SKM-1 treated with dmso at 0.1 percent for 144 hours (cell line): Measurements from ENCODE around the gene LRRC25.

Experiments used
- DNase-seq: peaks from one replicate; lab custom pipeline; 2025; ENCODE audit not compliant: unreplicated experiment; lab: John Stamatoyannopoulos, UW

LRRC25 gene

DNA sequence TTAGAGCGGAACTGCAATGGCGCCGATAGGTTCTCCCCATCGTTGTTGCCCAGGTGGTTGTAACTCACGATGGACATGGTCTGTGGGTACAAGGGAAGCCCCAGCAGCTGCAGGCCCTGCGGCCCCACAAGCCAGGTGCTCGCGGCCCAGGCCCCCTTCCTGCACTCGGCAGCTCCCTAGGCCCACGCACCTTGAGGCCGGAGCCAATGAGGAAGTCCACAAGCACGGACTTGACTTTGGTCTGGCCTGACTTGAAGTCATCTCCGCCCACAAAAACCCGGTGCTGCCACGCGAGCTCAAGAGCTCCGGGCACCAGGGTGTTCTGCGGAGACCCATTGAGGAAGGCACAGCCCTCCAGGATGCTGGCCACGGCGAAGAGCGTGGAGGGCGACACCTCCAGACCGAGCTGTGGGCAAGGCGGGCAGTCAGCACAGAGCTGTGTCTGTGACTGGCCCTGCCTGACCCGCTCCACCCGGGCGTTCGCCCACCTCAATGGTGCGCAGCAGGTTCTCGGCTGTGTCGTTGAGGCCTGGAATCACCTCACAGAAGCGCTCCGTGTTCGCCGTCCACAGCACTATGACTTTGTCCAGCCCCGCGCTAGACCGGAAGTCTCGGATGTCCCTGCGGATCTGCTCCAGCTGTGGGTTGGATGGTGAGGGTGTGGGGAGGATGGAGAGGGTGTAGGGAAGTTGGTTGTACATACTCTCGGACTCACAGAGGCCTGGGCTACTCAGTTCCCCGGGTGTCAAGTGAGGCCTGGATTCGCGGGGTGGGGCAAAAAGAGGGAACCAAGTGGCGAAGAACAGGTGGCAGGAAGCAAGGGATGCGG, 38.6 kb upstream of the LRRC25 start:
- no peak for DNase-seq

DNA sequence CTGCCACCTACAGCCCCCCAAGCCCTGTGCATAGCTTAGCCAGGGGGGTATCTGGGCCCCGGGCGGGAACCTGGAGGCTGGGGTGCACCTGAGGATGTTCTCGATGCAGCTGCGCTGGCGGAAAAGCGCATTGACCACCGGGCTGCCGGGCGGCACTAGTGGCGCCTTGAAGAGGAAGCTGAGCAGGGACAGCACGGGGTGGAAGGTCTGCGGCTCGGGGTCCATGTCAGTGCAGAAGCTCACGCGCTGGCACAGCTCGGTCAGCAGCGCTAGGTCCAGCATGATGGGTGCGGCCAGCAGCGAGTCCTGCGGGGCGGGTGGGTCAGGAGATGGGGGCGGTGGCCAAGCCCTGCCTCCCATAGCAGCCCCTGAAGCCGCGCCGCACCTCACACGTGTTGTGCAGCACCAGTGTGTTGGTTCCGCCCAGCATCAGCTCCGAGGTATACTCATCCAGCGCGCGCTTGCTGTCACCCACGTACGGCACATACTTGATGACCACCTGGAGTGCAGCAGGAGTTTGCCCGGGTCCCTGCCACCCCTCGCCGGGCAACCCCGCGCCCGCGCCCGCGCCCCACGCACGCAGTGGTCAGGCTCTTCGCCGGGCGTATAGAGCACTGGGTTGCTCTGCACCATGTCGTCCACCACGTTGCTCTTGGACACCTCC, 37.9 kb upstream of the LRRC25 start:
- DNase-seq = no peak

DNA sequence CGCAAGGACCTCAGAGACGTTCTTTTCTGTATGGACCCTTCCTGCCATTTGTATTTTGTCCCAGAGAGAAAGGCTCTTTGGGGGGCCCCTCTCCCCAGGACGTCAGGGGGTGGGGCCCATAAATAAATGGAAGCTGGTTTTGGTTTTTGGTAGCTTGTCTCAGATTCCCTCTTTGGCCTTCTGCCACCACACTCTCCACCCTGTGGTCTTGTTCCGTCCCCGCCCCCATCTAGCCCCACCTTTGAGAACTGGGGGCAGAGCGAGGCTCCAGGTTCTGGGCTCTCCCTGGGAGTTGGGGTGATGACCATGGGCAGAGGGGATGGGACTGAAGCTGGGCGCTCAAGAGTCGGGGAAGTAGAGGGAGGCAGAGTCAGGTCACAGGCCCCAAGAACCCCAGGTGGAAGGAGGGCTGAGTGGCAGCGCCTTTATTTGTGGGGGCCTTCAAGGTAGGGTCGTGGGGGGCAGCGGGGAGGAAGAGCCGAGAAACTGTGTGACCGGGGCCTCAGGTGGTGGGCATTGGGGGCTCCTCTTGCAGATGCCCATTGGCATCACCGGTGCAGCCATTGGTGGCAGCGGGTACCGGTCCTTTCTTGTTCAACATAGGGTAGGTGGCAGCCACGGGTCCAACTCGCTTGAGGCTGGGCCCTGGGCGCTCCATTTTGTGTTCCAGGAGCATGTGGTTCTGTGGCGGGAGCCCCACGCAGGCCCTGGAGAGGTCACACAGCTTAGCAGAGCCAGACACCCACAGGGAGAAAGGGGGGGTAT, 37.2 kb upstream of the LRRC25 start:
- no peak for DNase-seq

DNA sequence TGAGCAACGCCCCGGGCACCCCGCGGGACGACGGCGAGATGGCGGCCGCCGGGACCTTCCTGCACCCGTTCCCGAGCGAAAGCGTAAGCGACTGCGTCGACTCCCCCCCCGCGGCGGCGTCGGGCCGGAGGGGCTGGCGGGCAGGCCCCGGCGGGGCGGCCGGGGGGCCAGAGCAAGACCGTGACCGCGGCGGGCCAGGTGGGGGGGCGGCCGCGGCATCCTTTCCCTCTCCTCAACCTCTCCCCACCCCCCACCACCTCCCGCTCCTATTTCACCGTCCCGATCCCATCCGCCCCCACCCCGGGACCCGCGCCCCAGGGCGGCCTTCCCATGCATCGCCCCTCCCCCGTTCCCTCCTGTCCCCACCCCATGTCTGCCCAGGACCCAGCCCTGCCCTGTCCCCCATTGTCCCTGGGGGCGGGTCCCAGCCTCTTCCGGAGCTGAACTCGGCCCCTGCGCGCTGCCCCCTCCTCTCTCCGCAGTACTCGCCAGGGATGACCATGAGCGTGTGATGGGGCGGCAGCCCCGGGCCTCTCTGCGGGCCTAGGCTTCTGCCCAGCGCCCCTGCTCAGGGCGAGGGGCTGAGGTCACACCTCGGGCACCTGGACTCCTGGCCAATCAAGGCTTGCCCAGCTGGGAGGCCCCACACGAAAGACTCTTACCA, 36.4 kb upstream of the LRRC25 start:
- DNase-seq = no peak

DNA sequence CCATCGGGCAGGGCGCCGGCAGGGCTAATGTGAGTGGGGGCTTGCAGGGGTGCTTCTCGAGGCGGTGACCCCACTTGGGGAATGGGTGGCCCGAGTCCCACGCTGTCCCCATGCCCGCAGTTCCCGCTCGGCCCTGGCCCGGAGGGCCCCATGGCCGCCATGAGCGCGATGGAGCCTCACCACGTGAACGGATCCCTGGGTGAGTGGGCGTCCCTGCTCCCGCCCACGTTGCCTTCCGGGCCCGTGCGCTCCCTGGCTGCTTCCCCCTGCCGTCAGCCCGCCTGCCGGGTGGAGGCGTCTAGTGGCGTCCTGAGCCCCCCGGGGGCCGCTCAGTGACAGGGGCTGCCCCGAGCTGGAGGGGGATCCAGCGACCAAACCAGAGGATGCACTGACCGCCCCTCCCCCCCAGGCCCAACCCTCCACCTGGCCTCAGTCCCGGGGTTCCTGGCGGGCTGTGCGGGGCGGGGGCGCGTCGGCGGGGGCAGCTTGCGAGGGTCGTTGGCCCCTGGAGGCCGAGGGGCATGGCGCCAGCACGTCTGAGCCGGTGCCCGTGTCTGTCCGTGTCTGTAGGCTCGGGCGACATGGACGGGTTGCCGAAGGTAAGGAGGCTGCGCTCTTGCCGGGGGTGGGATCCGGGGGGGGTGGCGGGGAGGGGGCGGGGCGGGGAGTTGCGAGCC, 35.7 kb upstream of the LRRC25 start:
- DNase-seq = no peak

DNA sequence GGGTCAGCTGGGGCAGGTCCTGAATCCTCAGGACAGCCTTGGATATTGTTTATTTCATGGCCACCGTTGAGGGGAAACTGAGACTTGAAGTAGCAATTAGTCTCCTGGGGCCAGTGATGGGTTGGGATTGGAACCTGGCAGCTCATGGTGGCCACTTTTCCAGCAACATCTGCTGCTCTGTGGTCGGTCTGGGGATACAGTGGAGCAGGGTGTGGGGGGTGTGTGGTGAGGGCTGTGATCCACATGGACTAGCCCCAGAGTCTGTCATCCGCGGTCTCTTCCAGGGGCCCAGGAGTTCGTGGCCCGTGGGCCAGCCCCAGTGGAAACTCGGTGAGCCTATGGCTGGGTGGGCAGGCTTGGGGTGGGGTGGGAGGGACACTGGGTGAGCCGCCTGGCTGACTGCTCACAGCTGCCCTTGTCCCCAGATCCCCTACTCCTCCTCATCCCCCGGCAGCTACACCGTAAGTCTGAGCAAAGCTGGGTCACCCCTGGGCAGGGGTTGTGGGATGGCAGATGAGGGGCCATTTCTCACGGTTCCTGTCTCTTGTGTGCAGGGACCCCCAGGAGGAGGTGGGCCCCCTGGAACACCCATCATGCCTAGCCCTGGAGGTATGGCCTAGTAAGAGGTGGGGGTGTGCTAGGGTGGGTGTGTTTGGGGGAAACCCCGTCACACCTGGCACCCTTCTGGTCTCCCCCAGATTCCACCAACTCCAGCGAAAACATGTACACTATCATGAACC, 35.0 kb upstream of the LRRC25 start:
- no peak for DNase-seq

DNA sequence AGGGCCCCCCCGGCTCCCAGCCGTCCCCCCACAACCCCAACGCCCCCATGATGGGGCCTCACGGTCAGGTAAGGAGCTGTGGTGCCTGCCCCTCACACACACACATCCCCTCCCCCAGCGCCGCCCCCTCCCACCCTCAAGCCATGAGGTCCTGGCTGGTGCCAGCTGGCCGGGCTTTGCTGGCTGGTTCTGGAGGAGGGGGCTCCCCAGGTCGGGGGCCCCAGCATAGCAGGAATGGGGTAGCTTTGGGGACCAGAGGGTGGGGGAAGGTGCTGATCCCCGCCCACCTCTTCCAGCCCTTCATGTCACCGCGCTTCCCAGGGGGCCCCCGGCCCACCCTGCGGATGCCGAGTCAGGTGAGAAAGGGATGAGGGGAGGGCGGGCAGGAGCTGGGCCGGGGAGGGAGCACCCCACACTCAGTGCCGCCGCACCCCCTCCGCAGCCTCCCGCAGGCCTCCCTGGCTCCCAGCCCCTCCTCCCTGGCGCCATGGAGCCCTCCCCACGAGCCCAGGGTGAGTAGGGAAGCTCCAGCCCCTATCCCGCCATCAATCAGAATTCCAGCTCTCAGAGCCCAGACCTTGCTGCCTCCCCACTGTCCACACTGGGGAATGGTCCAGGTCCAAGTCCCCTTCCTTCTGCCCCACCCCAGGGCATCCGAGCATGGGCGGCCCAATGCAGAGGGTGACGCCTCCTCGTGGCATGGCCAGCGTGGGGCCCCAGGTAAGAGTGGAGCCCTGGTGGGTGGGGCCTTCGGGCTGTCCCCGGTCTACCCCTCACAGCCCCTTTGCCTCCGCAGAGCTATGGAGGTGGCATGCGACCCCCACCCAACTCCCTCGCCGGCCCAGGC, 34.2 kb upstream of the LRRC25 start:
- no peak for DNase-seq

DNA sequence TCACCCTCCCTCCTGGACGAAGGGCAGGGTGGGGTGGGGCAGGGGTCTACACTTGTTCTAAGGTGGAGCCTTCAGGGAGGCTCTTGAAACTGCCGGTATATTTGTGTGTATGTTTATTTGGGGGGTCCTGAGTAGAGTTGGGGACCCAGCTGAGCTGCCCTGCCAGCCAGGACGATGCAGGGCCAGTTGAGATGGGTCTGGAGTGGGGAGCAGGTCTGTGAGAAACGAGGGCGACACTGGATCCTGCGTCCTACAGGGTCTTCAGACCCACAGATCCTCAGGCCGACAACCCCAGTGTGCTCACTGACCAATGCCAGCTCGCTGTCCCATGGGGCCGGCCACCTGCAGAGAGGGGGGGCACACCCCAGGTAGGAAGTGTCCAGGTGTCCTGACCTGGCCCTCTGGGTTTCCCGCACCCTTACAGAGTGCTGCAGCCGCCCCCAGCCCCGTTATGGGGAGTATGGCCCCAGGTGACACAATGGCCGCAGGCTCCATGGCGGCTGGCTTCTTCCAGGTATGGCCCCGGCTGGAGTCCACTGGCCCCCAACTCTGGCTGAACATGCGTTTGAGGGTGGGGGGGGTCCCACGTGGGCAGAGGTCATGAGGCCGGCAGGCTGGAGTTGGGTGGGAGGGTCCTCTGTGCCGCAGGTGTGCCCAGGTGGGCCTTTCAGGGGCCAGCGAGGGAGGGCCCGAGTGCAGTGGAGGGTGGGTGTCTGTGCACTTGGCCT, 33.2 kb upstream of the LRRC25 start:
- DNase-seq = no peak

DNA sequence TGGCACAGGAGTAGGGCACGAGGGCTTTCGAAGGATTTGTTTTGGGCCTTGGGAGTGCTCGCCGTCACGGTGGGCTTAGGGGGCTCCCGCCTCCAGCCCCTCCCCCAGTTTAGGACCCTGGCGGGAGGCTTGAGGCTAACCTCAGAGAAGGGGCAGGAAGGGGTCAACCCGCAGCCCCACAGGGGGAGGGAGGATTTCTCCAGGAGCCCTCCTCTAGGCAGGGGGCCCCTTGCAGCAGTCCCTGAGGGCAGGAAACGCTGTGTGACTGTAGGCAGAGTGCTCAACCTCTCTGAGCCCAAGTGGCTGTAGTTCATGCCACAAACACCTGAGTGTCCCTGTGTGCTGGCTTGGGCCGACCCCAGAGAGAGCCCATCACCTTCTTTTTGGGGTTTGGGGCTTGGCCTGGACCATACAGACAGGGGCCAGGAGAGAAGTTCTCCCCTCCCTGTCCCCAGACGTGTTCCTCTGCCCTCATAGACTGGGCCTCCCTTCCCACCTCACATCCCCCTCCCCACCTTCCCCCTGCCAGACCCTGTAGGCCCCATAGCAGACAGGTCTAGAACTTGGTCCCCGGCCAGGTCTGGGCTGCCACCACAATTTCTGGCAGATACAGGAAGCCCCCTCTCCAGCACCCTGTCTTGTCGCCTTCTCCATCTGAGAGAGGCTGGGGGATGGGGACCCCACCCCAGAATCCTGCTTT, 32.4 kb upstream of the LRRC25 start:
- DNase-seq = no peak

DNA sequence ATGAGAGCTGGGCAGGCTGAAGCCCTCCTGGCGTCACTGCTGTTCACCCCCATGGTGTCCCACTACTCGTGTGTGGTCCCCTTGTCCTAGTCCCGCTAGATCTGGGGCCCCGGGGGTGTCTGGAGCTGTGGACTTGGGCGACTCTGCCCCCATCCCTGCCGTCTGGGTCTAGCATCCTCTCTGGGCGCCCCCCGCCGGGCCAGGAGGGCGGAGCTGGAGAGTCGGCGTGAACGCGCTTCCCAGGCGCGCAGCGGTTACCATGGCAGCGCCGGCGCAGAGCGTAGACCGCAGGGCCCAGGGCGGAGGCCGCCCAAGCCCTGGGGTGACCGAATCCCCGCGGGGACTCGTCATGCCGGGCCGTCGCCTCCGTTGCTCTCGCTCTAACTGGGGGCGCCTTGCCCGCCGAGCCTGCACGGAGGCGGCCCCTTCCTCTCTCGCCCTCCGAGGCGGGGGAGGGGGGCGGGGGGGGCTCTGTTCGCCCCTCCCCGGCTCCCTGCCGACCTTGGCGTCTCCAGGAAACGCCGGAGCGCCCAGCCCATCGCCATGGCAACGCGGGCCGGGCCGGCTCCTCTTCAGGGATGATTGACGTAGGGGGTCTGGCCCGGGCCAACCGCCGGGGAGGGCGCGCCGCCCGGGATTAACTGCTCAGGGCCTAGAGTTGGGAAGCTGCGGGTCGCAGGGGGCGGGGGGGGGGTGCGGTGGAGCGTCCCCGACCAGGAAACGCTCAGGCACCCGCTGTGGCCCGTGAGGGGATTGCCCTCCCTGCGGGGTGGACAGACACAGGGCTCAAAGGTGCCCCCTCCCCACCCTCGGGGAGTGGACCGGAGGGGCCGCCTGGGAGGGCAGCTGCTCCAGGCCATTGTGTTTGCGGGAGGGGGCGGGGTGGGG, 31.6 kb upstream of the LRRC25 start:
- DNase-seq = no peak

DNA sequence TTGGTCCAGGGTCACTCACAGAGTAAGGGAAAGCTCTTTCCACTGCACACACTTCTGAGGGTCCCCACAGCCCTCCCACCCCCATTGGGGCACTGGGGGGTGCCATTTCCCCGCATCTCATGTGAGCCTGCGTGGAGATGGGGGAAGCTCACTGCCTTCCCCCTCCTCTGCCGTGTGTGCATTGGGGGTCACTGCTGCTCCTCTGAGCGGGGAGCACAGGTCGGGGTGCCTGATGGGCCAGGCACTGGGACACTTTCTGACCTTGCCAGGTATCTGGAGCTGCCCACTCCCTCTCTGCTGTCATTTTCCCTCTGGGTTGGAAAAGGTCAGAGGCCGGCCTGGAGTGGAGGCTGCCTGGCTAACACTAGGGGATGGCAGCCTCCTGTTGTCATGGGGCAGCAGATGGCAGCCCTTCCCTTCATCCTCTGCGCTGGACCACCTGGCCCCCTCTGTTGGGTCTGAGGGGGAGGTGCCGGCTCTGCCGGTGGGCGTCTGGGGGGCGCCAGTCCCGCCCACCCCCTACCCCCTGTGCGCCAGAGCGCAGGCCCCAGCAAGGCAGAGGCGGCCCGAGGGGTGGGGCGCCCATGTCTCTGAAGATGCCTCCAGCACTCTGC, 30.9 kb upstream of the LRRC25 start:
- no peak for DNase-seq

DNA sequence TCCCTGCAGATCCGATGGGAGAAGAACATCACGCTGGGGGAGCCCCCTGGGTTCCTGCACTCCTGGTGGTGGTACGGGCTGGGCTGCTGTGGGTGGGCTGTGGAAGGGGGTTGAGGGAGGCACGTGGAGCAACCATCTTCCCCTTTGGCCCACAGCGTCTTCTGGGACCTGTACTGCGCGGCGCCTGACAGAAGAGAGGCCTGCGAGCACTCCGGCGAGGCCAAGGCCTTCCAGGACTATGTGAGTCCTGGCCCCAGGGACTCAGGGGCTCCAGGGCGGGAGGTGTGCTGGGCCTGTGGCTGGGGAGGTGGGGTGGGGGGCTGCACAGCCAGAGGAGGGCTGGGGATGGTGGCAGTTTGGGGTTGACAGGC, 30.3 kb upstream of the LRRC25 start:
- DNase-seq = no peak

DNA sequence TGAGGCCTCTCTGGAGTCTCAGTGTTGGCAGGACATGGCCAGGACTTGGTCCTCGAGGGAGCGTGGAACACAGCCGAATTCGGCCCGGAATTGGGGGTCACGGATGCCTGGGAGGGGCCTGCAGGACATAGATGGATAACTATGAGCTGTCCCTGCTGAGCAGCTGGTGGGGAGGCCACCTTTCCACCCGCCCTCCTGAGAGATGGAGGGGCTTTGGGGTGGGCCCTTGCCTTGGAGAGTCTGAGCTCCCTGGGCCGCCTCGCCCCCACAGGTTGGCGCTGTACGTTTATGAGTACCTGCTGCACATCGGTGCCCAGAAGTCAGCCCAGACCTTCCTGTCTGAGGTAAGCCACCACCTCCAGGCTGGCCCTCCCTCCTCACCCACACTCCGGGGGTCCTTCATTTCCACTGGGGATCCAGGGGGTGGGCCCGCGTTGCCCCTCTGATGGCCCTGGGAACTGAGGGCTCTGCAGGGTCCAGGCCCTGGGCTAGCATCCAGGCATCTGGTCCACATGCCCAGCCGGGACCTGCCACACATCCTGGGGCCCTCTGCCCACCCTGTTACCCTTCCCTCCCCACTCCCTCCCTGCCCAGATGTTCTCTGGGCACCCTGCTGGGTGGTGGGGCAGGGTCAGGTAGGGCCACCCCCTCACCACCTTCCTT, 29.8 kb upstream of the LRRC25 start:
- DNase-seq = no peak

DNA sequence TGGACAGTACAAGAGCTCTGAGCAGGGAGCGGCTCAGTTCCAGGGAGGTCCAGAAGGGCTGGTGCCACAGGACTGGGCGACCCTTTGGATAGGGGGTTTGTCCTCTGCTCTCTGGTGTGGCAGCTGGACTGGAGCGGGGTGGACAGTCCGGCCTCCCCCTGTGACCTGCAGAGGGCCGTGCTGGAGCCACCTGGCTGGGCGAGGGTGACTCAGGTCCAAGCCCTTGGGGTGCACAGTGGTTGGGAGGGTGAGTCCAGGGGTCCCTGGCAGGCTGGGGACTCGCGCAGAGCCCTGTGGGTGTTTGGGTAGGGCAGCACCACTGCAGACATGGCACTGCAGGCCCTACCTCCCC, 29.0 kb upstream of the LRRC25 start:
- DNase-seq = no peak

DNA sequence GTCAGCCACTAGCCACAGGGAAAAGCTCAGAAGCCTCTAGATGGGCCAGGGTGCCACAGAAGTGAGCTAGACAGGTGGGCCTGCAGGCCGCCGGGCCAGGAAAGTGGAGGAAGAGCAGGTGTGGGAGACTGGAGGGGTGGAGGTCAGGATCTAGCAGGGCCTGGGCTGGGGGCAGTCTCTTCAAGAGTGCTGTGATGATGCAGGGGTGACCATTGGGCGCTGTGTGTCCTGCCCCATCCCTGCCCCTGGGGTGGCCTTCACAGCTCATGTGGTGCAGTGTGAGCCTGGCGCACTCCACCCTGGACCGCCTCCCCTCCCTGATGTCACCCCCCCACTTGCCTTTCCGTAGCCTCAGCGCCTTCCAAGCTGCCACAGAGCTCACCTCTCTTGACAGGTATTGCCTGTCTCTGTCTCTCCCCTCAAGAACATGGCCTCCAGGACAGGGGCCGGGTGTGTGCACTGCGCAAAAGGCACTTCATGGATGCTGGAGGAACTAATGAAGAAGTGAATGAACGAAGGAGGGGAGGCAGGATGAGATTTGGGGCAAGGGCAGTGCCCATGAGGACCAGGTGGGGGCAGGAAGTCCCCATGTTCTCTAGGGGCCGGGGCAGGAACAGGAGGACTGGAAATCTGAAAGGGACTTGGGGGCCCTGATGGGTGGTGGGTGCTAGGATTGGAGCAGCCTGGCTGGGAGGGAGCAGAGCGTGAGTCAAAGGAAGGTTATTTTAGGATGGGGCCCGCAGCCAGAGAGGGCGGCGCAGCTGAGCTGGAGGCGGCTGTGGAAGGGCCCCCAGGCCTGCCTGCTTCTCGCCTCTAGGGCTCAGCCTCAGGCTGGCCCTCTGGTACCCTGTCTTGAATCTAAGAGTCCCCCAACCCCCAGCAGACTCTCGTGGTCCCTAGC, 28.3 kb upstream of the LRRC25 start:
- no peak for DNase-seq
